GM12865 (cell line): ENCODE results near the gene ZNF554.

Source experiments
- DNase-seq: peaks from one replicate; pipeline ENCODE4 v3.0.0; 2010; ENCODE audit warnings: low read depth
- H3K4me3 ChIP-seq: 2 replicates; pipeline ENCODE4 v1.5.1; 2011; ENCODE audit warnings: mild to moderate bottlenecking, low read depth, low read length, control low read depth
- TF ChIP-seq, protein P1 (sequence below): IDR thresholded peaks from 2 replicates; pipeline ENCODE4 v1.5.1; 2011; ENCODE audit warnings: low read length, control low read depth, low read depth, inconsistent platforms; ENCODE audit not compliant: insufficient read depth; ENCODE audit errors: missing control alignments

The ZNF554 gene

GRCh38 chr19:2803486-2804155, 16.0 kb upstream of the ZNF554 start:
- no peak for DNase-seq
- TF ChIP-seq, protein P1, sequence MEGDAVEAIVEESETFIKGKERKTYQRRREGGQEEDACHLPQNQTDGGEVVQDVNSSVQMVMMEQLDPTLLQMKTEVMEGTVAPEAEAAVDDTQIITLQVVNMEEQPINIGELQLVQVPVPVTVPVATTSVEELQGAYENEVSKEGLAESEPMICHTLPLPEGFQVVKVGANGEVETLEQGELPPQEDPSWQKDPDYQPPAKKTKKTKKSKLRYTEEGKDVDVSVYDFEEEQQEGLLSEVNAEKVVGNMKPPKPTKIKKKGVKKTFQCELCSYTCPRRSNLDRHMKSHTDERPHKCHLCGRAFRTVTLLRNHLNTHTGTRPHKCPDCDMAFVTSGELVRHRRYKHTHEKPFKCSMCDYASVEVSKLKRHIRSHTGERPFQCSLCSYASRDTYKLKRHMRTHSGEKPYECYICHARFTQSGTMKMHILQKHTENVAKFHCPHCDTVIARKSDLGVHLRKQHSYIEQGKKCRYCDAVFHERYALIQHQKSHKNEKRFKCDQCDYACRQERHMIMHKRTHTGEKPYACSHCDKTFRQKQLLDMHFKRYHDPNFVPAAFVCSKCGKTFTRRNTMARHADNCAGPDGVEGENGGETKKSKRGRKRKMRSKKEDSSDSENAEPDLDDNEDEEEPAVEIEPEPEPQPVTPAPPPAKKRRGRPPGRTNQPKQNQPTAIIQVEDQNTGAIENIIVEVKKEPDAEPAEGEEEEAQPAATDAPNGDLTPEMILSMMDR = no peak
- H3K4me3 ChIP-seq = no peak overlapping the region

GRCh38 chr19:2804156-2805004, 15.3 kb upstream of the ZNF554 start:
- DNase-seq = no peak
- TF ChIP-seq, protein P1 = no peak
- H3K4me3 ChIP-seq = no peak overlapping the region

DNA sequence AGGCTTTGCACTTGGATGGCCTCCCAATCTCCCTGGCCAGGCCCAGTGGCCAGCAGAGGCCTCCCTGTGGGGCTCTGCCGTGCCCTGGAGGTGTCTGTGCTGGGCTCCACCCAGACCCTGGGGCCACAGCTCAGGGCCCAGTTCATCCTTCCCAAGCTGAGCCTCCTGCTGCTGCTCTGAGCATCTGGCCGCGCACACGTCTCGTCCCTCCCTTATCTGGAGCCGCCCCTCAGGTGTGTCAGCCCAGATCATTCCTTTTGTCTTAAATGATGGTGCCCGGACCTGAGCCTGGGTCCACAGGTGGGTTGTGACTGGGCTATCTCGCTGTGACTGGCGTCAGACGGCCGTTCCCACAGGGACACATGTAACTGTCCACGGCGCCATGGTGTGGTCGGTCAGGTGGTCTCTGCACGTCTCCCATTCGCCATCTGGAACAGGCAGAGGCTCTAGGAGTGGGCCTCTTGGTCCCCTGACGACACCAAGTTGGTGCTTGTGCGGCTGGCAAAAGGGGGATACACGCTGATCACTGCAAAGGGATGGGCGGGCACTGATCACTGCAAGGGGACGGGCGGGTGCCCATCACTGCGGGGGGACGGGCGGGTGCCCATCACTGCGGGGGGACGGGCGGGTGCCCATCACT, 14.3 kb upstream of the ZNF554 start:
- DNase-seq = no peak
- TF ChIP-seq, protein P1 = no peak
- H3K4me3 ChIP-seq = no peak overlapping the region

DNA sequence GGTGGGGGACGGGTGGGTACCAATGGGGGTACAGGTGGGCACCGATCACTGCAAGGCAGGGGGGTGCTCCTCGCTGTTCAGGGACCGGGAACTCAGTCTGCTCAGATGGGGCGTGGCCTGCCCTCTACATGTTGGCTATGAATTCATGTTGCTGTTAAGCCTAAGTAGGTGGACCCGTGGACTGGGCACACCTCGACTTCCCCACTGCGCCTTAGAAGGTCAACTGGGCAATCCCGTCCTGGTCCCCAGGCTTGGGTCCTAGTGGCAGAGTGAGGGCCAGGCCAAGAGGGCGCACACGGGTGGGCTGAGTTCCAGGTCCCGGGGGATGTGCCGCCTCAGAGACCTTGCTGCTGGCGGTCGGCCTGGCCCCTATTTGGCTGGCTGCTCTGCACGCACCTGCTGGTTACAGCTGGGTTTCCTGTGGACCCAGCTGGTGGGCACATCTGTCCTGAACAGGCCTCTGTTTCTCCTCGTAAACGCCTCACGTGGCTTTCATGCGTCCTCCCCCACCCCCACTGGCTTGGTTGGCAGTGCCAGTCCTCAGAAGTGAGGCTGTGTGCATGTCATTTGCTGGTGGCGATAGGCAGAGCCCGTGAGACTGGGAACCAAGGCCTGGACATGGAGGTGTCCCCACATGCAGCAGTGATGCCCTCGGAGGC, 13.5 kb upstream of the ZNF554 start:
- no peak for DNase-seq

DNA sequence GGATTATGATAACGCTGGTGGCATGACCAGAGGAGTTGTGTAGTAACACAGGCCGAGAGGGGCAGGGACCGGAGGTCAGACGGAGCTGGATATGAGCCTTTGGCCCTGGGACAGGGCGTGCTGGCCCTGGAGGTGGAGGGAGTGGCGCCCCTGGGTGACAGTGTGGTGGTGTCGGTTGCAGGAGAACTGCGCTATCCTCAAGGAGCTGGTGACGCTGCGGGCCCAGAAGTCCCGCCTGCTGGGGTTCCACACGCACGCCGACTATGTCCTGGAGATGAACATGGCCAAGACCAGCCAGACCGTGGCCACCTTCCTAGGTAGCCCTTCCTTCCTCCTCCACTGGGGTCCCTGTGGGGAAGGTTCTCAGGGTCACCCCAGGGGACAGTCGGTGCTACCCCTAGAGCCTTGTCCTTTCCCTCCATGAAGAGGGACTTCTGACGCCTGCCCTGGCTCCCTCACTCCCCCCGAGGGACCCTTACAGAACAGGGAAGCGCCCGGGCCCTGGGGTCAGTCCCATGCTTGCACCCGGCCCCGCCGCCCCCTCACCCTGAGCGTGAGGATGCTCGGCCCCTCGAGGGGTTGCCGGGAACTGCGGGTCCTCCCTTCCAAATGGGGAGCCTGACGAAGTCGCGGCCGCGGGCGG, 12.8 kb upstream of the ZNF554 start:
- no peak for DNase-seq
- TF ChIP-seq, protein P1 = no peak
- no peak overlapping the region for H3K4me3 ChIP-seq

More for the DNA sequence above, 13.5 kb upstream of the ZNF554 start:
- TF ChIP-seq, protein P1 = no peak
- H3K4me3 ChIP-seq = no peak overlapping the region
